ENCODE data around the gene CBR4.

DNA sequence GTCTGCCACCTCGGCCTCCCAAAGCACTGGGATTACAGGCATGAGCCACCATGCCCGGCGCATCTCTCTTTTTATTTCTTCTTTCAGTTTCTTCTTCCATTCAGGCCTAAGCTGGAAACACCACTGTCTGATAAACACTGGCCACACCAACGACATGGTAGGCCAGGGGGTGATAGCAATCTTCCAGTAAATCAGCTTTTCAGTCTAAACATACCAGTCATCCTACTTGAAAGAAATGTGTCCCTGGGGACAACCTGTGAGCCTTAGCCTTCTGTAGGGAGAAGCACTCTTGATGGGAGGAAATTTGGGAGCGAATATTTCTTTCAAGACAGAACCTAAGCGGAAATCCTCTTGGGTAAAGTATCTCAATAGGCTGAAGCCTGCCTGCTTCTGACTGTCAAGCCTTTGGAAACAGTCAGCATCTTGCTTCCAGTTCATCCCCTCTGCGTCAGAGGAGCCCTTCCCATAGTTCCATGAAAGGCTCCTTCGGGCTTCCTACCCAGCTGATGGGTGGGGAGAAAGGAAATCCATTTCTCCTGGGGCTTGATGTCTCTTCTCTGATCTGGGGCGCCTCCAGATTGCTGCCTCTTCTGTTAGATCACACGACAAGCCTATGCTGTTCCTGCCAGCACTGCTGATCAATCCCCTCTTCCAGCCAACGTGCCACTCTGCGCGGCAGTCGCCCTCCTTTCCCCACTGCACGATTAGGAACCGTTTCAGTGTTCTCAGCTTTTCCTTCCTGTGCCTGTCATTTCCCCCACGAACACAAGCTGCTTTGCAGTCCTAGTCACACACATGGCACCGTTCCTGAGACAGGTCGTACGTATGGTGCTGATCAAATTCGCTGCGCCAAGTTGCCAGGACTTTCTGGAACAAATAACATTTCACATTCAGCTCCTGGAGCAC lies 49.5 kb upstream of the CBR4 start:
- TF ChIP-seq POLR2A (IDR thresholded peaks at IDR 0.05) (no peak), CTCF (IDR thresholded peaks at IDR 0.05) (no peak)
